Bronchial smooth muscle cell (primary cell): ENCODE results near the gene LCP2. TPM values are rescaled to one million over a fixed set of nuclear protein-coding genes. Genes with fewer than 3 reads are reported as not detected.

Experiments
- total RNA-seq: library from RNA; depleted of rRNA; stranded (reverse); fragments of >200 nt; gene quantifications from 2 replicates; pipeline ENCODE4 v1.2.1, GENCODE V29; 2014

LCP2 gene
- not detected in 2 replicates for total RNA-seq

DNA sequence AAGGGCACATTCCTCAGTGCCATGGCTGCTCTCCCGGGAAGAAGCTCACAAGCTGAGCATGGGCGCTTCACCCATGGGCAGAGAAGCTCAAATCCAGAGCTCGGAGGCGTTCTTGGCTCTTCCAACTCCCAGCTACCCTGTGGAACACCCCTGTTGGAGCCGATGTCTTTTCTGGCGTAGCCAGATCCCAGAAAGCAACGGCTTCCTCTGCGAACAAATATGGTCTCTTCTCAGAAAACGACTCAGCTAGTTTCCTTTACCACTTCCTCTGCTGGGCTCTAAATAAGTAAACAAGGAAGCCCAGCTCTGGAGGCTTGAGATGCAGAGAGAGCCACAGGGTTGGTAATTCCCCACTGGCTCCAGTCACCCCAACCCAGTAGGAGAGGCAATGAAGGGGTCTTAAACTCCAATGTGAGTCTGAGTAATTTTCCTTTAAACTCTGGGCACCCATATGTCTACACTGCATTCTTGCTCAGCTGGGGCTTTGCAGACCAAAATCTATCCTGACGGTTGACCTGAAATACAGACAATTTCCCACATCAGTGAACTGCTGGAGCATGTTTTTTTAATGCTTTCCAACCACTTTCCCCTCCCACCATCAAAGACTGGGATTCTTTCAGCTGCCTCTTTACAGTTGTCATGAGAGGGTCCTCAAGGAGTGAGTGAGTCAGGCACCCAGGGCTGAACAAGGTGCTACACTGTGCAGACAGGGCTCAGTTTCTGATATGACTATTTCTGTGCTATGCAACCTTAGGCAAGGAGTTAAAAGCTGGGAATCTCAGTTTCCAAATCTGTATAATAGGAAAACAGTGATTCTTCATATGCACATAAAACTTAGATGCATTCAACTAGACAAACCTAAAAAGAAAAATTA lies at the start of gene LCP2:
Gene LCP2, minus strand, starts transcription at position 189 of the 874 bp plus-strand sequence. Its CDS starts 166 bp downstream, at position 23.

DNA sequence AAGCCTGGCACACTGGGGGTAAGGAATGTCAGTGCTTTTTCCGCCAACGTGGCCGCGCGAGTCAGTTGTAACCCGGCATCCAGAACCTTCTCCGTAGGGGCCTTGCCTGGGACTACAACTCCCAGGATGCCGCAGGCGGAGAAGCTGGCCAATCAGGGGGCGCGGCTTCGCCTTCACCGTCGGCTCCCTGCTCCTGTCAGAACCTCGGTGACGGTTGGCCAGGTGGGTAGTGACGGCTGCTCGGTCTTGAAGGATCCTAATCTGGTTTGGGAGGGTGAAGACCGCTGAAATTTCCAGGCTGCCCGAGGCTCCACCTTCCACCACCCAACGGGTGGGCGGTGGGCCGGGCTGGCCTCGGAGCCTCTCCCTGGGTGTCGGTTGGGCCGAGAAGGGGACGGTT lies 64.8 kb downstream of the LCP2 start, which contains the start of gene C5orf58:
Gene C5orf58, plus strand, starts transcription at position 200 of the 400 bp plus-strand sequence. CDS start 1,992 bp downstream, outside the sequence.

Other genes with a start within 250 kb of the LCP2 start
- gene FOXI1, start 191.9 kb downstream of the LCP2 start, total RNA-seq = not detected in 2 replicates
- gene C5orf58, start 64.8 kb downstream of the LCP2 start, total RNA-seq = not detected in 2 replicates
- not detected in 2 replicates for gene KCNMB1, start 91.6 kb upstream of the LCP2 start, total RNA-seq
- not detected in 2 replicates for gene KCNIP1, start 206.2 kb upstream of the LCP2 start, total RNA-seq